ENCODE results near the gene PLPP4.

PLPP4 gene

GRCh38 chr10:120517881-120518484 lies 61.0 kb downstream of the PLPP4 start:
- DNase-seq (ENCODE audit: low read depth) = no peak

GRCh38 chr10:120521880-120522279 lies 64.9 kb downstream of the PLPP4 start:
- no peak for DNase-seq (ENCODE audit: low read depth)

DNA sequence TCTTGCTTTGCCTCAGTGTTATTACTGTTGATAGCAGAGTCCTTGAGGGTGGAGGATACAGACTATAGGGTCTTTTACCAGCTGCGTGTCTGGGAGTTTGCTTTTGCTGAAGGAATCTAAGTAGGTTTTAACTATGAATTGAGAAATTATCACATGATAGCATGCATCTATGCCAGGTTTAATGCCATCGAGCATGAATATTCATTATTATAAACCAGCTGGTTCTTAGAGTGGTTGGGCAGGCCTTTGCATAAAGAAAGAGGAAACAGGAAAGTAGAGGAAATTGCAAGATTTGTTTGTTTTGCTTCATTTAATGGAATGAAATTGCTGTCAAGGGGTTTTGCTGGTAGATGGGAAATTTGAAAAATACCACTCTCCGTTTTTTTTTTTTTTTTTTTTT lies 70.7 kb downstream of the PLPP4 start:
- no peak for DNase-seq (ENCODE audit: low read depth)

DNA sequence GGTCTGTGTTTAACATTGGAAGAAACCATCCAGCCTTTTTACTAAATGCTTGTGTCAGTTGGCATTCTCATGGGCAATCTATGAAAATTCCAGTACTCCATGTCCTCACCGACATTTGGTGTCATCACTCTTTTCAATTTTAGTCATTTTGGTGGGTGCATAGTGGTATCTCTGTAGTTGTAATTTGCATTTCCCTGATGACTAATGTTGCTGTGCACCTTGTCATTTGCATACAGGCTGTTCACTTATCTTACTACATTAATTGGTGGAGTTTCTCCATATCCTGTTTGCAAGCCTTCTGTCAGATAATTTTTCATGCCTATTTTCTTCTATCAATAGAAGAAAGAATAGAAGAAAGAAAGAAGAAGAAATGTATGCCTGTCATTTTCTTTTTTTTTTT lies 73.7 kb downstream of the PLPP4 start:
- DNase-seq (ENCODE audit: low read depth) = no peak

- DNase-seq (ENCODE audit: low read depth) = no peak
Measured at GRCh38 chr10:120538091-120538490, 81.1 kb downstream of the PLPP4 start.

DNA sequence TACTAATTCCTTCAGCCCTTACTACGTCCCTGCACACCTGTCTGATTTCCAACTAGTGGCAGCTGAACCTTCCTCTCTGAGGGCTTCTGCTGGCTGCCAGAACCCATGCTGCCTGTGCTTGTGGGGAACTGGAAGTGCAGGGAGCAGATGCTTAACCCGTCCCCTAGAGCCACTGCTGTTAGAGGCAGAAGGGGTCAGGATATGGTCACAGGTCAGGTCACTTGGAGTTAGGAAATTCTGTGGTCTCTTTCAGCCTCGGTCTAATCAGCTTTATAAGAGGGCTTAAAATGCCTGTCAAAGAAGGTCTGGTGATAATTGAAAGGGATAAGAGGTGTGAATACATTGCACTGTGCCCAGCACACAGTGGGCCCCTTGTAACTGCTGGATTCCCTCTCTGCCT lies 82.0 kb downstream of the PLPP4 start:
- DNase-seq (ENCODE audit: low read depth) = no peak

GRCh38 chr10:120540486-120540885 lies 83.5 kb downstream of the PLPP4 start:
- no peak for DNase-seq (ENCODE audit: low read depth)

DNA sequence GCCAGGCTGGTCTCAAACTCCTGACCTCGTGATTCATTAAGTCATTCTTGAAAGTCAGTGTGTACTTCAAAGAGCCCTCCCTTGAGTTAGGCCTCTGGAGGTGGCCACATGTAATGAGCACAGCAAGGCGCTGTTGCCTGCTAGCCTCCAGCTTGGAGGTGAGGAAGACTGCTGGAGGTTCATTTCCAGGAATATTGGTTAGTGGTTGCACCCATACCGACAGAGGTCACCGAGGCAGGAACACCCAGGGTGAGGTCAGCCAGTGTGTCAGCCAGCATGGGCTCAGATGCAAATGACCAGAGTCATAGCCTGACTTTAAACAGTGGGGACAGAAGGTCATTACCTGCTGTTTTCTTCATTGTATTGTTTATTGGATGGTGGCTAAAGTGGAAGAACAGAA lies 85.0 kb downstream of the PLPP4 start:
- no peak for DNase-seq (ENCODE audit: low read depth)

GRCh38 chr10:120542591-120542990 lies 85.6 kb downstream of the PLPP4 start:
- no peak for DNase-seq (ENCODE audit: low read depth)

DNA sequence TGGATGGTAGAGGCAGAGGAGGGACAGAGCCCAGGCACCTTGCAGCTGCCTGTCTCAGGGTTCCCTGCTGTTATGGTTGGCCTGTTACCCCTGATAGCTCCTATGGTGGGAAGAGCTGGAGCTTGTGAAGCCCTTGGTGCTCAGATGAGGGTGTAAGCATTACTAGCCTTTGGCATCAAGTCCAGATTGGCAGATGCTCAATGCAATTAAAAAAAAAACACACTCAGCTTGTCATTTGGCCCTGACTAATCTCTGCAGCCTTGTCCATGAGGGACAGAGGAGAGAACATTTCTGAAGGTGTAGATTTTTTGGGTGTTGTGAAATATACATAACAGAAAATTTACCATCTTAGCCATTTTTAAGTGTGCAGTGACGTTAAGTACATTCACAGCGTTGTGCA lies 86.3 kb downstream of the PLPP4 start:
- no peak for DNase-seq (ENCODE audit: low read depth)

GRCh38 chr10:120548210-120548609 lies 91.2 kb downstream of the PLPP4 start:
- no peak for DNase-seq (ENCODE audit: low read depth)

DNA sequence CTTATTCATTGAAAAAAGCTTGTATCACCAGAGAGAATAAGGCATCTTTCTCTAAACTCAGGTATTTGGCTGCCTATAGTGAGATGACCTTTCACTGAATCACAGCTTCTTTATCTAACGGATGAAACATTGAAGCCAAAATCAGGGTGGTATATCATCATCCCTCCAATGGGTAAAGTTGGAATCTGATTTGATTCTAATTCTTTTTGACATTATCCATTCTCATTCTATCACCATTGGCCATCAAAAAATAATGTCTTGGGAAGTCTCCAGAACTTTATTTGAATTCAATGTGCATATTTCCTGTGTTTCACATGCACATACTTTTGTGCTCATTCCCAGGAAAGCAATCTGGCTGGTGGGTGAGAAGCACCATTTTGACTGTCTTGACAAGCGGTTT lies 95.2 kb downstream of the PLPP4 start:
- no peak for DNase-seq (ENCODE audit: low read depth)

- DNase-seq (ENCODE audit: low read depth) = no peak
Measured at GRCh38 chr10:120553911-120554310, 96.9 kb downstream of the PLPP4 start.

DNA sequence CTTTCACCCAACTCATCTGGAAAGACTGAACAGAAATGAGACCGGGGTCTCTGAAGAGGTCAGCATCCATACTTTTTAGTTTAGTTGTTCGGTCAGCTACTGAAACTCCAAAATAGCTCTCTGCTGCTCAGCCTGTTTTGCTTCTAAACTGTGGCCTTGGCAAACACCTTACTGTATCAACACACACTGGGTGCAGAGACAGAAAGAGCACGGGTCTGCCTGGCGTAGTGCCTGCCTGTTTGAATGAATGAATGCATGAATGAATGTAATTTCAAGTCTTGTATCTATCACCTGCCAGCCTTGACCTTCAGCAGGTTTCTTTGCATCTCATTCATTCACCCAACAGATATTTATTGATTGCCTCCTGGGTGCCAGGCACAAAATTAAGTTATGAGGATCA lies 98.4 kb downstream of the PLPP4 start:
- DNase-seq (ENCODE audit: low read depth) = no peak

DNA sequence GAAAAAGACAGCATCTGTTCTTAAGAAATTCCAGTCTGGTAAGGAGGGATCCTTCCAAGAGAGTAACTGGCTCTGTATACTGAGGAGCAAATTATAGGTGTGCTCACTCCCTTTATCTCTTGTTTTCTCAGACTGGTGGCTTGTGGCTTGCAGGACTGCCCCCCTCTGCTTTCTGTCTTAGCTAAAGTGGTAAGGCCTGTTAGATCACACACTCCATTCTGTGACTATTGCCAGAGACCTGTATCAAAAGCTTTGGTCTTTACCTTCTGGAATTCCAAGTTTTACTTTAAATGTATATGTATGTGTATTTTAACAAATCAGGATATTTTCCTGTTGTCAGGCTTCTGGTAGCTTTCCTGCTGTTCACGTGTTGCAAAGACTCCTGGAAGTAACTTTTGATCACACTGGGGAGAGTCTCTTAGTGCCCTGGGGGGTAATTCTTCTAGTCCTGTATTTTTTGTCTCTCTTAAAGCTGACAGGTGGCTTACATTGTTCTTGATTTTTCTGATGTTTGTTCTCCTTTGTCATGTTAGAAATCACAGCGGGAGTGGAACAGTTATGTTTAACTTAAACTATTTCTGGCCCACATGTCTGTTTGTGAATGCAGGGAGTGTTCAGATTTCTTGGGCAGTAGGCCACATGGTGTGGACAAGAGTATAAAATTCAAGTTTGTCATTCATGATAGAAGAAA lies 99.0 kb downstream of the PLPP4 start:
- DNase-seq (ENCODE audit: low read depth) = no peak

- DNase-seq (ENCODE audit: low read depth) = no peak
Measured at GRCh38 chr10:120557311-120557710, 100.3 kb downstream of the PLPP4 start.

DNA sequence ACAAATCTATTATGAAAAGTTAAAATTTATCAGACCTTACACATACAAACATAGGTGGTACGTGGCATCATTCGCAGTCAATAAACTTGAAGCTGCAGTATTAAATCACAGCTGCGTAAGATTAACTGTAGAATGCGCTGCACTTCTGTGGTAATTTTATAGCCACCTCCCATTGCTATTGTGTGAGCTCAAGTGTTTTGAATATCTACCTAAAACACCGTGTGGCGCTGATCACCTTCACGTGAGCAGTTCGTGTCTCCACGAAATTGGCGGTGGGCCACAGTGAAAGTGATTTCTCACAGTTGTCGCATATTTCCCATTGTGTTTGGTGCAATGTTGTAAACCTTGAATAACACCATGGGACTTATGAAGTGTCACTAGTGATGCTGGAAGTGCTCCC lies 102.8 kb downstream of the PLPP4 start:
- no peak for DNase-seq (ENCODE audit: low read depth)

GRCh38 chr10:120562956-120563355 lies 105.9 kb downstream of the PLPP4 start:
- DNase-seq (ENCODE audit: low read depth) = no peak

DNA sequence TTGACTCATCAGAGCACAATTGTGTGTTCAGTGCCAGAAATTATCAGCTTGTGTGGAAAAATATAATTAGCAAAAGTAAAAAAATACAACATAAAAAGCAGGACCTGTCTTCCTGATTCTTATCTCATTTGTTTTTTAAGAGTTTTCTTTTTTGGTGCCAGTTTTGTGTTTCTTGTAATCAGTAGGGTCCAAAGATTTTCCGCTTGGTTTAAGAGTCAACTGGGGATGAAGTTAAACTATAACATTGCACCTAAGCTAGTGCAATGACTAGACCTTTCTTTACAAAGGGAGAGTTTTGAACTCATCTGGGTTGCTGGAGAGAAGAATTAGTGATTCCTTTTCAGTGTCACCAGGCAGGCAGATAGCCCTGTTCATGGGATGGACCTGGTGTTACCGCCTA lies 113.4 kb downstream of the PLPP4 start:
- no peak for DNase-seq (ENCODE audit: low read depth)

DNA sequence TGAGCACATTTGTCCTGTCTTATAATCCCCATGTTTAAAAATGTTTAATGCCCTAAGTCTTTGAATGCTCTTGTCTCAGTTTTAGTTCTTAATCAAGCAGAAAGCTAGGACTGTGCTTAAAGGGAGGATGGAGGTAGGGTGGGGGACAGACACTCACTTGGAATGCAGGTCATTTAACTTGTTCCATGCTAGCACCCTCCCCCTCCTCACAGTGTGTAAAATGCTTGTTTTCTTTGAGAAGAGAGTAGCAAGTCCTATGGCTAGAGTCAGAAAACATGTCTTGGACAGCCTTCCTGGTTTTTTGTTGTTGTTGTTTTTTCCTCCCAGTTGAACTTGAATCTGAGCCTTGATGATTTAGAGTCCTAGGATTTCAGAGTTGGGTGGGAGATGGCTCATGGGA lies 114.2 kb downstream of the PLPP4 start:
- no peak for DNase-seq (ENCODE audit: low read depth)

DNA sequence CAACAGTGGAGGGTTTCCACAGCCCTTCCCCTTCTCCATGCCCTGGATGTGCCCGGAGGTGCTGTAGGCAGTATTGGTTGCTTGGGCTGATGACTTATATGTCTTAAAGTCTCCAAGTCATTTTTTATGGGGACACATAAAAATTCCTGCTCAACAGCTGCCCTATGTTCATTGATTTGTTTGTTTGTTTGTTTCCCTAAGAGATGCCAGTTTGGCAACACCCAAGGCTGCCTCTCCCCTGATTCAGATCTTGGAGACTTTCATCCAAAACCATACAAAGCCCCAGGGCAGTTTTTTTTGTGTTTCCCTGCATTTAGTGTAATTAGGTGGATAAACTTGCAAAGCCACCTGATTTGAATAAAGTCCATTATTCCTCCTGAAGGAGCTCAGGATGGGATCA lies 115.3 kb downstream of the PLPP4 start:
- no peak for DNase-seq (ENCODE audit: low read depth)

- DNase-seq (ENCODE audit: low read depth) = no peak
Measured at GRCh38 chr10:120573355-120573754, 116.3 kb downstream of the PLPP4 start.

GRCh38 chr10:120574981-120575380 lies 118.0 kb downstream of the PLPP4 start:
- DNase-seq (ENCODE audit: low read depth) = no peak

GRCh38 chr10:120575411-120575810 lies 118.4 kb downstream of the PLPP4 start:
- DNase-seq (ENCODE audit: low read depth) = no peak
